Neural progenitor cell (in vitro differentiated cells): ENCODE data around the gene HILPDA.

Experiments used
- EZH2phosphoT487 ChIP-seq: fragments of 200-600 bp; sonication (generic); IDR thresholded peaks from 2 replicates; pipeline ENCODE4 v1.6.1; 2017; ENCODE audit warnings: antibody characterized with exemption
- TF ChIP-seq, protein P1 (sequence below): fragments of 200-600 bp; sonication (generic); IDR thresholded peaks from 2 replicates; pipeline ENCODE4 v1.5.1; 2017; ENCODE audit warnings: antibody characterized with exemption, mild to moderate bottlenecking

DNA sequence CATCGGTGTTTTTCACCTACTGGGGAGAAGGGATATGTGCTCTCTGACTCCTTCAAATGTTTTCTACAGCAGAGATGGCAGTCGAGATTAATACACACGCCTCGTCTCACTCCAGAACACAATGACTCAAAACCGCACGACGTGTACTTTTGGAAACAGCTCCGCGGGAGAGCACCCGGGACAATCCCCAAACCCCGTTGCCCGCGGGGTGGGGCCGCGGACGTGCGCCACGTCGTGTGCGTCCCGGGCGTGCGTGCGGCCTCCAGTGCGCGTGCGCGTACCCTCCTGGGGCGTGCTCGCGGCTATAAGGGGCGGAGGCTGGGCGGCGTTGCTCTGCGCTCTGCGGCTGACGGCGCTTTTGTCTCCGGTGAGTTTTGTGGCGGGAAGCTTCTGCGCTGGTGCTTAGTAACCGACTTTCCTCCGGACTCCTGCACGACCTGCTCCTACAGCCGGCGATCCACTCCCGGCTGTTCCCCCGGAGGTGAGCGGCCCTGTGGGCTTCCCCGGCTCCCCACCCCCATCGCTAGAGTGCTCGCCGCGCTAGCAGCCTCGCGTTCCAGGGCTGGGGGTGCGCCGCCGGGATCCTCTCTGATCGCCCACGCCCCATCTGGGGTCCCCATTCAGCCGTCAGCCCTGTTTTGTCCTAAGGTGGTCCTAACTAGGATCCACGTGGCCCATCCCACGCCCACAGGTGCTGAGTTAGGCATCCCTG is at the start of gene HILPDA:
- TF ChIP-seq, protein P1, sequence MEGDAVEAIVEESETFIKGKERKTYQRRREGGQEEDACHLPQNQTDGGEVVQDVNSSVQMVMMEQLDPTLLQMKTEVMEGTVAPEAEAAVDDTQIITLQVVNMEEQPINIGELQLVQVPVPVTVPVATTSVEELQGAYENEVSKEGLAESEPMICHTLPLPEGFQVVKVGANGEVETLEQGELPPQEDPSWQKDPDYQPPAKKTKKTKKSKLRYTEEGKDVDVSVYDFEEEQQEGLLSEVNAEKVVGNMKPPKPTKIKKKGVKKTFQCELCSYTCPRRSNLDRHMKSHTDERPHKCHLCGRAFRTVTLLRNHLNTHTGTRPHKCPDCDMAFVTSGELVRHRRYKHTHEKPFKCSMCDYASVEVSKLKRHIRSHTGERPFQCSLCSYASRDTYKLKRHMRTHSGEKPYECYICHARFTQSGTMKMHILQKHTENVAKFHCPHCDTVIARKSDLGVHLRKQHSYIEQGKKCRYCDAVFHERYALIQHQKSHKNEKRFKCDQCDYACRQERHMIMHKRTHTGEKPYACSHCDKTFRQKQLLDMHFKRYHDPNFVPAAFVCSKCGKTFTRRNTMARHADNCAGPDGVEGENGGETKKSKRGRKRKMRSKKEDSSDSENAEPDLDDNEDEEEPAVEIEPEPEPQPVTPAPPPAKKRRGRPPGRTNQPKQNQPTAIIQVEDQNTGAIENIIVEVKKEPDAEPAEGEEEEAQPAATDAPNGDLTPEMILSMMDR, result no peak
- TF ChIP-seq EZH2phosphoT487, result no peak
